ENCODE data around the gene LRCH4. TPM values are rescaled to one million over a fixed set of nuclear protein-coding genes. Genes with fewer than 3 reads are reported as not detected.
"Not testable (repeated sequence)": the region's sequence is repeated elsewhere in the genome, so short reads cannot be mapped to it uniquely, and the experiment has no call there.

Gene LRCH4
- total and polyA plus RNA-seq, 5 donors from 2014 or later, result 115 to 350 (median 129) TPM

DNA sequence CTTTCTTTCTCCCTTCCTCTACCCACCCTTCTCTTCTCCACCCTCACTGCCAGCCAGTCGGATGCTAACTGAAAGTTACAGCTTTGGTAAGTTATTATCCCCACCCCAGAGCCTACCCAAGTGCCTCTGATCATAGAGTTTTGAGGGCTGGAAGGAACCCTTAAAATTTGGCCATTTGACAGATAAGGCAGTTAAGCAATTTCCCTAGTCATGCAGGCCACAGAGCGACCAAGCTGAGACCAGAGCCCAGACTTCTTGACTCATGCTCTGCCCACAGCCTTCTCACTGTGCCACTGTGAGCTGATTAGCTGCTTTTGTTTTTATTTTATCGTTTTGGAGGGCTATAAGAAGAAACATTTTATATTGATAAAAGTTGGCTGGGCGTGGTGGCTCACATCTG lies 29.4 kb downstream of the LRCH4 start:
- Mint-ChIP-seq H3K27ac (peak overlapping the region in 1 of 3 donors; percentile 35), H3K9me3 (no peaks in the 10 kb centered on the region), H3K4me1 (peaks cover 1 to 17% (median 9%) of the 10 kb centered on the region in 4 donors), H3K4me3 (no peak overlapping the region), H3K36me3 (peaks cover 28% of the 10 kb centered on the region), H3K27me3 (no peaks in the 10 kb centered on the region)
- DNase-seq (no peak), ATAC-seq (ENCODE audit: low read depth in 2 of 2) (no peak)
- Histone ChIP-seq H3K27me3 (ENCODE audit: control insufficient read depth, insufficient read depth, low read length) (no peaks in the 10 kb centered on the region), H3K4me1 (ENCODE audit: control insufficient read depth, insufficient read depth, low read length, poor library complexity, severe bottlenecking) (peaks cover 5% of the 10 kb centered on the region), H3K9me3 (ENCODE audit: control insufficient read depth in 2 of 2, low read length in 2 of 2) (no peaks in the 10 kb centered on the region), H3K27ac (ENCODE audit: insufficient read depth, low read length, poor library complexity, severe bottlenecking) (no peak overlapping the region), H3K36me3 (ENCODE audit: control insufficient read depth, insufficient read depth, low read length) (peaks cover 55% of the 10 kb centered on the region), H3K4me3 (ENCODE audit: low read depth, low read length) (no peak overlapping the region)

DNA sequence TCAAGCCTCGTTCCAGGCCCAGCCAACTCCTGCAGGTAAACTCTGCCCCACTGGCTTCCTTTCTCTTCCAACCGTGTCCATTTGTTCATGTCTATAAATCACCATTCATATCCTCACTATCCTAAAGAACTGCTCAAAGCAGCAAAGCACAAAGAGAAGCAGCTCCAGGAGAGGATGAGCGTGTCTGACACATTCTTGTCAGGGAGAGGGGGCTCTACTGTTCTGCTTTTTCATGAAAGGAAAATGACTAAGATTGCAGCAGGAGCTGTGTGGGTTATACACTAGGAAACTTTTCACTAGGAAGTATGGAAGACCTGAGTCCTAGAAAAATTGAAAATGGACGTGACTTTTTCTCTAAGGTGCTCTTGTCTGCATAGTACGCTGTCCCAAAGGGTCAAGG lies 30.2 kb downstream of the LRCH4 start:
- Mint-ChIP-seq H3K9me3 (no peaks in the 10 kb centered on the region), H3K4me3 (no peak overlapping the region), H3K27me3 (no peaks in the 10 kb centered on the region), H3K36me3 (peaks cover 29% of the 10 kb centered on the region), H3K27ac (peak overlapping the region in 2 of 3 donors; percentile 18 to 35), H3K4me1 (peaks cover 1 to 19% (median 10%) of the 10 kb centered on the region in 4 donors)
- DNase-seq (no peak), ATAC-seq (ENCODE audit: low read depth in 2 of 2) (no peak)
- peaks cover 58% of the 10 kb centered on the region for H3K36me3 ChIP-seq (ENCODE audit: control insufficient read depth, insufficient read depth, low read length)
- no peak overlapping the region for H3K4me3 ChIP-seq (ENCODE audit: low read depth, low read length)
- no peaks in the 10 kb centered on the region for H3K27me3 ChIP-seq (ENCODE audit: control insufficient read depth, insufficient read depth, low read length)
- peaks cover 5% of the 10 kb centered on the region for H3K4me1 ChIP-seq (ENCODE audit: control insufficient read depth, insufficient read depth, low read length, poor library complexity, severe bottlenecking)
- no peaks in the 10 kb centered on the region for H3K9me3 ChIP-seq (ENCODE audit: control insufficient read depth in 2 of 2, low read length in 2 of 2)
- H3K27ac ChIP-seq (ENCODE audit: insufficient read depth, low read length, poor library complexity, severe bottlenecking), result no peak overlapping the region

DNA sequence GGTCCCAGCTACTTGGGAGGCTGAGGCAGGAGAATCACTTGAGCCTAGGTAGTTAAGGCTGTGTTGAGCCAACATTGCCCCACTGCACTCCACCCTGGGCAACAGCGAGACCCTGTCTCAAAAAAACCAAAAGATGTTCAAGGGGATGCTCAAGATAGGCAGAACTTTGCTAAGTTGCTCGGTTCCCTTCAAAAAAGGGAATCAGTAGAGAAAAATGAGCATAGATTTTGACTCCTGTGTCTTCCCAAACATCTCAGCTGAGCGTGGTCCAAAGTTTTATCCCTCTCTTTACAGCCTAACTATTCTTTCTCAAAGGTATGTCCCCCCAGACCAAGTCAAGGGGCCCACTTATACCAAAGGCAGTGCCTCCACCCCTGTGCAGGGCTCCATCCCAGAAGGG lies 32.9 kb downstream of the LRCH4 start:
- no peaks in the 10 kb centered on the region for H3K9me3 ChIP-seq (ENCODE audit: control insufficient read depth in 2 of 2, low read length in 2 of 2)
- H3K27ac ChIP-seq (ENCODE audit: insufficient read depth, low read length, poor library complexity, severe bottlenecking), result no peak overlapping the region
- ATAC-seq (ENCODE audit: low read depth in 2 of 2) (no peak), DNase-seq (no peak)
- Mint-ChIP-seq H3K4me3 (no peak overlapping the region), H3K4me1 (peaks cover 0 to 34% (median 22%) of the 10 kb centered on the region in 4 donors), H3K9me3 (peaks cover 0 to 1% (median 0%) of the 10 kb centered on the region in 7 donors), H3K27ac (peak overlapping the region in 1 of 3 donors; percentile 67), H3K27me3 (no peaks in the 10 kb centered on the region), H3K36me3 (peaks cover 39% of the 10 kb centered on the region)
- H3K36me3 ChIP-seq (ENCODE audit: control insufficient read depth, insufficient read depth, low read length), result peaks cover 52% of the 10 kb centered on the region
- no peak overlapping the region for H3K4me3 ChIP-seq (ENCODE audit: low read depth, low read length)
- H3K4me1 ChIP-seq (ENCODE audit: control insufficient read depth, insufficient read depth, low read length, poor library complexity, severe bottlenecking), result peaks cover 27% of the 10 kb centered on the region
- H3K27me3 ChIP-seq (ENCODE audit: control insufficient read depth, insufficient read depth, low read length), result no peaks in the 10 kb centered on the region

DNA sequence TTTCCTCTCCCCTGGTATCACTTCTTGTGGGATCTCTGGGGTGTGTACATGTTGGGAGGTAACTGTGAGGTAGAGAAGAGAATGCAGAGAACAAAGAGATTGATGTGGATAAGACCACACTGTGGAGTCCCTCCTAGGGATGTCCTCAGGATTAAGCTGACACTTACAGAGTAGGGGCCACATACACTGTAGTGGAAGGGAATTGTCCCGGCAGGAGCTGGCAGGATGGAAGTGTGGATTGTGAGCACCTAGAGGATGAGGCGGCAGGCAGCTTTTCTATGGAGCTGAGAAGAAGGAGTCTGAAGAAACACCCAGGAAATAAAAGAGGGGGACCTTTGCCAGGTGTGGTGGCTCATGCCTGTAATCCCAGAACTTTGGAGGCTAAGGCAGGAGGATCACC lies 33.4 kb downstream of the LRCH4 start:
- Histone ChIP-seq H3K4me1 (ENCODE audit: control insufficient read depth, insufficient read depth, low read length, poor library complexity, severe bottlenecking) (peaks cover 32% of the 10 kb centered on the region), H3K9me3 (ENCODE audit: control insufficient read depth in 2 of 2, low read length in 2 of 2) (no peaks in the 10 kb centered on the region), H3K27me3 (ENCODE audit: control insufficient read depth, insufficient read depth, low read length) (no peaks in the 10 kb centered on the region), H3K36me3 (ENCODE audit: control insufficient read depth, insufficient read depth, low read length) (peaks cover 52% of the 10 kb centered on the region), H3K4me3 (ENCODE audit: low read depth, low read length) (no peak overlapping the region), H3K27ac (ENCODE audit: insufficient read depth, low read length, poor library complexity, severe bottlenecking) (peak overlapping the region; percentile 5)
- no peak for DNase-seq
- no peak for ATAC-seq (ENCODE audit: low read depth in 2 of 2)
- Mint-ChIP-seq H3K27me3 (no peaks in the 10 kb centered on the region), H3K4me1 (peaks cover 3 to 39% (median 26%) of the 10 kb centered on the region in 4 donors), H3K9me3 (peaks cover 0 to 1% (median 0%) of the 10 kb centered on the region in 7 donors), H3K4me3 (no peak overlapping the region), H3K36me3 (peaks cover 44% of the 10 kb centered on the region), H3K27ac (peak overlapping the region; percentile 20 to 88 (median 67))

DNA sequence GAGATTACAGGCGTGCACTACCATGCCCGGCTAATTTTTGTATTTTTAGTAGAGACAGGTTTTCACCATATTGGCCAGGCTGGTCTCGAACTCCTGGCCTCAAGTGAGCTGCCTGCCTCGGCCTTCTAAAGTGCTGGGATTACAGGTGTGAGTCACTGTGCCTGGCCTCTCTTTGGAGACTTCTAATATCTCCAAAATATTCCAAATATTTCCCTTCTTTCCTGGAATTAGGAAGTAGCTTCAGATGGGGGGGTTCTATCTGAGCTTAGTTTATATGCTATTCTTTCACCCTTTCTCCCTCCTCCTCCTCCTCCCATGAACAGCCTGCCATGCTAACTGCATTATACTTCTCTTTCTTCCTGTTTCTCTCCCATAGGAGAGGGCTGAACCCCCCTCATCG lies 37.5 kb downstream of the LRCH4 start:
- peak overlapping the region; percentile 41 to 78 (median 70) for H3K4me3 Mint-ChIP-seq
- H3K27ac ChIP-seq (ENCODE audit: insufficient read depth, low read length, poor library complexity, severe bottlenecking), result peak overlapping the region; percentile 84
- ATAC-seq (ENCODE audit: low read depth in 2 of 2), result not testable (repeated sequence)

DNA sequence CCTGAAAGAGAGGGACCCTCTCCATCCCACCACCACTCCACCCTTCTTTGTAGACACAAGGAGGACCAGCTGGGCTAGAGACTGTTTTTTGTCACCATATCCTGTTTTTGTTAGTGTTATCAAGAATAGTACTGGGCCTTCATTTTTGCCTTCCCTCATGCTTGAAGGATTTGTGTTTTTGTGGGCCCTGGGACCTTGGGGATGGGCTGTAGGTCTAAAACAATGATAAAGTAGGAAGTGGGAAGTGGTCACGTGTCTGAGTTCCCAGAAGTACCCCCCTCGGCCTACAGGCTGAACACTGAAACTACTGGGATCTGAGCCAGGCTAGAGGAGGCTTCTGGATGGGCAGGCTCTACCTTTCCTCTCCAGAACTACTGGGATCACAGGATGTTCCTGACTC lies 38.1 kb downstream of the LRCH4 start:
- H3K4me3 ChIP-seq (ENCODE audit: low read depth, low read length), result peak overlapping the region; percentile 84

More for the DNA sequence above, 37.5 kb downstream of the LRCH4 start:
- H3K4me1 Mint-ChIP-seq, result peaks cover 28 to 78% (median 65%) of the 10 kb centered on the region in 4 donors
- not testable (repeated sequence) for H3K9me3 ChIP-seq (ENCODE audit: control insufficient read depth in 2 of 2, low read length in 2 of 2); H3K27me3 Mint-ChIP-seq; H3K27me3 ChIP-seq (ENCODE audit: control insufficient read depth, insufficient read depth, low read length); H3K4me3 ChIP-seq (ENCODE audit: low read depth, low read length); H3K9me3 Mint-ChIP-seq; DNase-seq
- peak overlapping the region; percentile 87 to 99 (median 92) for H3K27ac Mint-ChIP-seq
- peaks cover 72% of the 10 kb centered on the region for H3K4me1 ChIP-seq (ENCODE audit: control insufficient read depth, insufficient read depth, low read length, poor library complexity, severe bottlenecking)
- H3K36me3 Mint-ChIP-seq, result peaks cover 29% of the 10 kb centered on the region
- H3K36me3 ChIP-seq (ENCODE audit: control insufficient read depth, insufficient read depth, low read length), result peaks cover 20% of the 10 kb centered on the region

DNA sequence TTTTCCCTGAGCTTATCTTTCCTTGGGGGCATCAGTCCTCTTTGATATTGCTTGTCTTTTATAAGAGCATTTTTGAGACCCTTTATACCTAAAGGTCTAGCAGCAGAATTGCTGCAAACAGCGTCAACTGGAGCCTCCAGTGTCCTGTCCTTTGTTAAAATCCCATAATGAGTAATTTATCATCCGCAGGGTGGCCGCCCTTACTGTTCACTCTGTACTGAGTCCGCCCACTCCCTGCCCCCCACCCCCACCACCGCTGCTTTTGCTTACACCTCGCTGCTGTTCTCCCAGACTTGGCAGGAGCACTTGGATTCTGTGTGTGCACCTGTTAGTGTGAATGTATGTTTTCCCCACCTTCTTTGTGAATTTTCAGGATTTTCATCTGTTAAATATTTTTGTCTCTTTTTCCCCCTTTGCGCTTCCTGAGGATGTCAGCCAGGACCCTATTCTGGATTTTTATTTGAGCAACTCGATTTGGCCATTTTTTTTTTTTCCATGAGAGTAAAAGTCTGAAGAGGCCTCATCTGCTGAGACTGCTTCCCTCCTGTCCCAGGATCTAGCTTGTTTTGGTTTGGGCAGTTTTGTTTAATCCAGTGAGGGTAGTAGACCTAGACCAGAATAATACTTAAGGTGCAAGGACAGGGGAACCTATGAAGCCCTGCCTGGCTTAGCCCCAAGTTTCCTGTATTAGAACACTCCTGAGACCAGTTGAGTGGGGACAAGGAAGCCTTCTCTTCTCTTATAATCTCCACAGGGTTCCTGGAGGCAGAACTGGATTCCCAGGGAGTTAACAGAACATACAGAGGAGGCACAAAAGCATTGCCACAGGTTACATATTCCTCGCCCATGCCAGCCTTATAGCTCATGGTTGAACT lies 38.8 kb downstream of the LRCH4 start:
- peak in 1 of 3 donors; percentile 13 for DNase-seq
- Mint-ChIP-seq H3K9me3 (peaks cover 0 to 1% (median 0%) of the 10 kb centered on the region in 7 donors), H3K4me1 (peaks cover 34 to 85% (median 74%) of the 10 kb centered on the region in 4 donors), H3K4me3 (peak overlapping the region; percentile 83 to 94 (median 88)), H3K27me3 (no peaks in the 10 kb centered on the region), H3K36me3 (peaks cover 21% of the 10 kb centered on the region), H3K27ac (peak overlapping the region; percentile 90 to 99 (median 92))
- H3K4me3 ChIP-seq (ENCODE audit: low read depth, low read length), result peak overlapping the region; percentile 84
- no peaks in the 10 kb centered on the region for H3K9me3 ChIP-seq (ENCODE audit: control insufficient read depth in 2 of 2, low read length in 2 of 2)
- H3K4me1 ChIP-seq (ENCODE audit: control insufficient read depth, insufficient read depth, low read length, poor library complexity, severe bottlenecking), result peaks cover 85% of the 10 kb centered on the region
- ATAC-seq (ENCODE audit: low read depth in 2 of 2), result no peak
- H3K27ac ChIP-seq (ENCODE audit: insufficient read depth, low read length, poor library complexity, severe bottlenecking), result peak overlapping the region; percentile 84
- H3K36me3 ChIP-seq (ENCODE audit: control insufficient read depth, insufficient read depth, low read length), result peaks cover 7% of the 10 kb centered on the region
- no peaks in the 10 kb centered on the region for H3K27me3 ChIP-seq (ENCODE audit: control insufficient read depth, insufficient read depth, low read length)

More for the DNA sequence above, 38.1 kb downstream of the LRCH4 start:
- ATAC-seq (ENCODE audit: low read depth in 2 of 2), result no peak
- Mint-ChIP-seq H3K9me3 (peaks cover 0 to 1% (median 0%) of the 10 kb centered on the region in 7 donors), H3K27ac (peak overlapping the region; percentile 90 to 99 (median 92)), H3K27me3 (no peaks in the 10 kb centered on the region), H3K4me1 (peaks cover 29 to 84% (median 69%) of the 10 kb centered on the region in 4 donors), H3K4me3 (peak overlapping the region; percentile 83 to 94 (median 88)), H3K36me3 (peaks cover 26% of the 10 kb centered on the region)
- Histone ChIP-seq H3K36me3 (ENCODE audit: control insufficient read depth, insufficient read depth, low read length) (peaks cover 14% of the 10 kb centered on the region), H3K27ac (ENCODE audit: insufficient read depth, low read length, poor library complexity, severe bottlenecking) (peak overlapping the region; percentile 84), H3K9me3 (ENCODE audit: control insufficient read depth in 2 of 2, low read length in 2 of 2) (no peaks in the 10 kb centered on the region), H3K4me1 (ENCODE audit: control insufficient read depth, insufficient read depth, low read length, poor library complexity, severe bottlenecking) (peaks cover 78% of the 10 kb centered on the region), H3K27me3 (ENCODE audit: control insufficient read depth, insufficient read depth, low read length) (no peaks in the 10 kb centered on the region)
- DNase-seq, result no peak

Data from CD4-positive, CD25-positive, alpha-beta regulatory T cell (primary cell).